Head of caudate nucleus (tissue), 42 donors: Measurements from ENCODE around the gene KIRREL3.

Source experiments
- DNase-seq, 42 donors: peaks; one replicate each; pipeline versions ENCODE4 v3.0.0 to v3.0.0-alpha.2; 2020 to 2021; ENCODE audit warnings: mixed read lengths in 7 of 42
- intact Hi-C: fragments of 100-400 bp; cut with DNase I; formaldehyde crosslinking; loops from one replicate; pipeline ENCODE4 v1.15.0; 2022

The KIRREL3 gene

DNA sequence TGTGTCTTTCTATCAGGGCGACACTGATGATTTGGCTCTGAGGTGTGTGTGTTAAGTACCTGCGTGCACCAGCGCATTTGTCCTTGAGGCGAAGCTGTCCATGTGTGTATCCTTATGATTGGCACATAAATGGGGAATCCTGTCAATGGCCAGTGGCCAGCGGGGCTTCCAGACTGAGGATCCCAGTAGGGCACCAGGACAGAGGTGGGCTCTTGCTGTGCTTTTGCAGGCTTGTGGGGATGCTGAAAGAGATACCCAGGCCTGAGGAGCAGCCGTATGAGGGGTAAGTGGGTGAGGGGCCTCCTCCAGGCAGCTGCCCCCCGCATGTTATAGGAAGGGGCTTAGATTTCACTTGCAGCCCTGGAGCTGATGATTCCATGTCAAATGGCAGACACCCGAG is 488.3 kb downstream of the KIRREL3 start:
- intact Hi-C loops, result no loop called here
- no peak for DNase-seq

DNA sequence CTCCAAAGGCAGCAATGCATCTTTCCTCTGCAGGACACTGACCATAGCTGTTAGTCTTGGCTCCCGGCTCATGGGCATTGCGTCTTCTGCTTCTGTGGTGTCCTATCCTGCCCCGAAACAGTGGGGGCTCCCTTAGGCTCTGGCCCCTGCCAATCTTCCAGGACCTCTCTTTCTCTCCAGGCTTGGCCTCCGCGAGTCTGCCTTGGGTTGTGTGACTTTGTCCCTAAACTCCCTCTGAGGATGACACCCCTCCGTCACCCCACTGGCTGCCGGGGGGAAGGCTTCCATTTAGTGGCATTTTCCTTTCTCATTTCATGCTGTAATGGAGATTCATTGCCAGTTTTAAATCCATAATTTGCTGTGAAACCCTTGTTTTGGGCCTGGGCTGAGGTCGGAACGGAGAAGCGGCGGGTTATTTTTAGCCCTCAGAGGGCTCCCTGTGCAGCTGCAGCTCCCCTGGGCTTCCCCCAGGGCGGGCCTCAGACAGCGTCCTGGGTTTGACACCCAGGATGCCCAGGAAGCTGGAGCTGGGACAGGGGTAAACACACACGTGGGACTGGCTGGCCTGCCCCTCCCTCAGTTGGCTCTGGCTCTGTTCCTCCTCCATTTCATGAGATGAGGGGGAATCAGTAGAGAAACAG is 489.0 kb downstream of the KIRREL3 start:
- DNase-seq, result no peak
- intact Hi-C loops, result no loop called here

DNA sequence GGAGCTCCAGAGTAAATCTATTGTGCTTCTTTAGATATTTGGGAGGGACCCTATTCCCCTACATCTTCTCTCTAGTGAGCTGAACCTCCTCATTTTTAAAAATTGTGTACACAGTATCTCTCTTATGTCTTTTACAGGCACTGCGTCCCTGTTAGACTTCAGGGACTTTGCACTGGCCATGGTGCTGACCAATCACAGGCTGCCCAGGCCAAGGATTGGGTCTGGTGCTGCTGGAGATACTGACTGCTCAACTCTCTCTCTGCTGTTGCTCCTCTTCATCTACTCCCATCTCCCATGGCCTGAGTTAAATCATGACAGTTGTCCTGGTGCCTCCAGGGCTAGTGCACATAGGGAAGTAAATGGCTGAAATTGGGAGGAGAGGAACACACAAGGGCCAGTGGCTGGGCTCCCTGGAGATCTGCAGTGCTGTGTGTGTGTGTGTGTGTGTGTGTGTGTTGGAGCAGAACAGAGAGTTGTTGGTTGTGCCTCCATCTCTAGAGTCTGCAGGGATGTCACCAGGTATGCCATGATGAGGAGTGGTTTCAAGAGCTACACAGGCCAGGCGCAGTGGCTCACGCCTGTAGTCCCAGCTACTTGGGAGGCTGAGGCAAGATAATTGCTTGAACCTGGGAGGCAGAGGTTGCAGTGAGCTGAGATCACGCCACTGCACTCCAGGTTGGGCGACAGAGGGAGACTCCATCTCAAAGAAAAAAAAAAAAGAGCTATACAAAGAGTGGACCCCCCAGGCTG is 489.8 kb downstream of the KIRREL3 start:
- DNase-seq, result no peak
- intact Hi-C loops, result no loop called here

DNA sequence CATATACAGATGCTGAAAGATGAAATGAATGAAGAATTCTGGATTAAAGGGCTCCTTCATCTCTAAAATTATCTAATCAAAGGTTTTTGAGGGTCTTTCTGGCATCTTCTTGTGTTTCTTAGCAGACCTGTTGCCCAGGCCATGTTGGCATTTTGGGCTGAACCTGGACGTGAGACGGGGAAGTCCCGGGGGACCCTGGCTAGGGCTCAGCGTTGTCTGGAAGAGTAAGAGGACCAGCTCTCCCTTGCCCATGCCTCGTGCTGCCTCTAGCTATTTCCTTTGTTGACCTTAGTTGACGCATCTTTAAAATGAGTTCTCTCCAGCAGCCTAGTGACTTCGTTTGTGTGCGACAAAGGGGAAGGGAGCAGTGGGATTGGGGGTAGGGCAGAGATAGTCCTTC is 492.9 kb downstream of the KIRREL3 start:
- no peak for DNase-seq
- intact Hi-C loops, result no loop called here

DNA sequence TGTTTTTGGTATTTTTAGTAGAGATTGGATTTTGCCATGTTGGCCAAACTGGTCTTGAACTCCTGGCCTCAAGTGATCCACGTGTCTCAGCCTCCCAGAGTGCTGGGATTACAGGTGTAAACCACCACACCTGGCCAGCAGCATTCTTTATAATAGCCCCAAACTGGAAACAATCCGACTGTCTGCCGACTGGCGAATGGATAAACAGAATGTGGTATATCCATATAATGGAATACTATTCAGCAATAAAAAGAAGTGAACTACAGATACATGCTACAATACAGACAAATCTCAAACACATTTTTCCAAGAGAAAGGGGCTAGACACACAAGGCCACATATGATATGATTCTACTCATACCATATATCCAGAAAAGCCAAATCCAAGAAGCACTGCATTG is 493.8 kb downstream of the KIRREL3 start:
- intact Hi-C loops, result no loop called here
- no peak for DNase-seq

DNA sequence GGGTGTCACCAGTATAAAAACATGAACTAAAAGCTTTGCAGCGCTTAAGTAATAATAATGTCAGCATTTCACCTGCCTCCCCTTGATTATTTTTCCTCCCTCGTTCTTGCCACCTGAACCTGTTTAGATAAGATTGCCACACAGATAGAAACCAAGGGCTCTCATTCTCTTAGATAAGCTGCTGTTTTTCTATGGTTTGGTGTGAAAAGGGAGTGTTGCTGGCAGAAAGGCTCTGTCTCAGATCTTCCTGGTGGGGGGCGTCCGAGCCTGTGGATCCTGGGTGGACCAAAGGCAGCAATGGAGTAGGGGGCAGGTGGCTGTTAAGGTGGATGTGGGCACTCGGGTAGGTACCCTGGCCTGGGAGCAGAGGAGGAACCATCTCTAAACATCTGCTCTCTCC is 497.6 kb downstream of the KIRREL3 start:
- DNase-seq, result no peak
- intact Hi-C loops, result no loop called here

DNA sequence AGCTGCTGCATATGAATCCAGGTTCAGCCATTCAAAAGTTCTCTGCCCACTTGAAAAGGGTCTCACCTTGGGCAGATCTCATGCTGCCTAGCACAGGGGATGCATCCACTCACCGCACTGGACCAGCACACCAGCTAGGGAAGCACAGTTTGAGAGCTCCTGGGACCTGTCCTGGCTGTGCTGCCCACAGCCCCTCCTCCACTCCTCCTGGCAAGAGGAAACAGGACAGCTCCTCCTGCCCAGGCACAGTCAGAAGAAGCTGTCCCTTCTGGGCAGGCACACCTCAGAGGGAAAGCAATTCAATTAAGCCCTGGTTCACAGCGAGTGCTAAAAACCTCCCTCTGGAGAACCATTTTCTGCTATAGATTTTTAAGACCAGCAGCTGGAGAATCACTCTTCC is 498.4 kb downstream of the KIRREL3 start:
- intact Hi-C loops, result no loop called here
- no peak for DNase-seq

DNA sequence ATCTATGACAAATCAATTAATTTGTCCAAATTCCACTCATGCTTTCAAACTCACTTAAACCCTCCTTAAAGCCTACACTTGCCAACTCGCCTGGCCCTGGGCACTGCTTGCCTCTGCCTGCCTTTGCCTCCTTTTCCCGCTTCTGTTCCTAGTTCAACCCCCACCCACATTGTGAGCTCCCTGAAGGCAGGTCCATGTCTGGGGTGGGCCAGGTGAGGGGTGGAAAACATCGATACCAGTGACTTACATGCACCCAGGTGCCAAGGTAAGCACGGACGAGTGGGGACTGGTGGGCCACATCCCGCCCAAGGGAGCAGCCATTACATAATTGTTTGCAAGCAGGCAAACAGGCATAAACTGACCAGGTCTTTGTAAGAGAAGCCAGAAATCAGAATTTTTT is 498.9 kb downstream of the KIRREL3 start:
- no peak for DNase-seq
- intact Hi-C loops, result no loop called here

DNA sequence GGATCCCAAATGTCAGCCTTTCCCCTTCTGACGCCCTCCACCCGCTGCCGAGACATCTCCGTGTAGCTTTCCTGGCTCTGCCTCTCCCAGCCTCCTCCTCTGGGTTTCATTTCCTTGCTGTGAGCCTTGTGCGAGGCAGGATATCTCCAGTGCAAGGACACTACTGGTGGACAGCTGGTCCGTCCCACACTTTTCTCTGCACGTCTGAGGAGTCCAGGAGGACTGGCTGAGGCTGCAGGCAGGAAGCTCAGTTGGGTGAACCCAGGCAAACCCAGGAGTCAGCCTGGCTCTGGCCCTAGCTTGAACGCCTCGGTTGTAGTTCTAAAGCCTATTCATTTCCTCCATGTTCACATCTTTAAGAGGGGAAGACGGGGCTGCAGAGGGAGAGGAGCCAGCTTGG is 499.6 kb downstream of the KIRREL3 start:
- intact Hi-C loops, result no loop called here
- DNase-seq, result no peak

DNA sequence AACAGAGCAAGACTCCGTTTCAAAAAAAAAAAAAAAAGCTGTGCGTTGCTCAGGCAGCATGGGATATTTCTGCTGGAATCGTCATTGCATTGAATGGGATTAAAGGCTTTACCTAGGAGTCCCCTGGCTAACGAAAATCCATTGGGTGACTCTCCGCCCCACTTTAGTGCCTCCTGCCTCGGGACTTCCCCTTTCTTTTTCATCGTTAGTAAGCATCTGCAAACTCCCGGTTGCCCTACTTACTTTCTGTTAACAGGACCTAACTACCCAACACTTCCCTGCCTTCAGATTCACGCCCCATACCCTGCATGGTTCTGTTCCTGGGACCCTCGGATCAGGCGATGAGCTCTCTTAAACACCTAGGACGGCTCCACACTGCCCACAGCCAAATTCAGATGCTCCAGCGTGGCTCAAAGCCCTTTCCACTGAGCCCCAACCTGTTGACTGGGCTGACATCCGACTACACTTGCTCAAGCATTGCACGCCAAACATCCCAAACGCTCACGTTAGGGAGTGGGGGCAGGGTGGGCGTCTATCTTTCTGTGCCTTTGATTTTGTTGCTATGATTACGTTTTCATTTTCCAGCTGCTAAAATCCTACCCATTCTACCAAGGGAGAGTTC is 501.3 kb downstream of the KIRREL3 start:
- peak in 2 of 42 donors; percentile 1 to 2 for DNase-seq
- intact Hi-C loops, result no loop called here

DNA sequence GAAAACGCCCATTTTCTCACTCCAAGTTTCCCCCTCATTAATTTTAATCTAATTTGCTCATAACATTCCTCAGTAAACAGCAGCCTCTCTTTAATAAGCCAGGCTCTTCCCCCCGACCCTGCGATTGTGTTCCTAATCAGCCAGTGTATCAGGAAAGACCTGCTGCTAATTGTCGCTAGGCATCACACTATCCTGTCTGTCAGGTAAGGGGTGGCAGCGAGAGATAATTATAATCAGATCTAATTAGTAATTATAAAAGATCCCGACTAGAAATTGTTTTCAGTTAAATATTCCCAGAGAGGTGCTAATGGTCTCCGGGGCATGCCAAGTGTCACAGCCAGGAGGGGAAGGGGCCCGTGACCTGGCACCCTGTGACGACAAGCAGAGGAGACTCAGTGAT is 502.3 kb downstream of the KIRREL3 start:
- intact Hi-C loops, result no loop called here

DNA sequence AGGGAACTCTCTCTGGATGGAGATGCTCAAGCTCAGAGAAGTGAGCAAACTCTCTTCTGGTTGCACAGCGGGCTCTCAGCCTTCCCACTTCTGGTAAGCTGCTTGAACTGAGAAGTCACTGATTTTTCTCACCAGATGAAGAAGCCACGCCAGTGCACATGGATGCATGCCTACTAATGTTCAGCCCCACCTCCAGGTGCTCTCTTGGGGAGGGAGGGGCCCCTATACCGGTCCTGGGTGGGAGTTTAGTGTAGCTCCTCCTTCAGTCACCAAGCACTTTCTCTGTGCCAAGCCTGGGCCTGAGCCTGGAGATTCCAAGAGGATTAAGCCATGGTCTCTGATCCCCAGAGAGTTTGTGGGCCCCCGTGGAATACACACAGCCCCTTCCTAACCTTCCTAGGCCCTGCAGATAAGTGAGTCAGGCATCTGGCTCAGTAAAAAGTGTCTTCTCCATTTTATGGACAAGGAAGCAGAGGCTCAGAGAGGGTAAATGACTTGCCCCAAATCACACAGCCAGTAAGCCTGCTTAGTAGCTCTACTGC is 502.9 kb downstream of the KIRREL3 start:
- DNase-seq, result peak in 3 of 42 donors; percentile 7 to 15 (median 9)
- intact Hi-C loops, result no loop called here

More for the DNA sequence above, 502.3 kb downstream of the KIRREL3 start:
- DNase-seq, result no peak

DNA sequence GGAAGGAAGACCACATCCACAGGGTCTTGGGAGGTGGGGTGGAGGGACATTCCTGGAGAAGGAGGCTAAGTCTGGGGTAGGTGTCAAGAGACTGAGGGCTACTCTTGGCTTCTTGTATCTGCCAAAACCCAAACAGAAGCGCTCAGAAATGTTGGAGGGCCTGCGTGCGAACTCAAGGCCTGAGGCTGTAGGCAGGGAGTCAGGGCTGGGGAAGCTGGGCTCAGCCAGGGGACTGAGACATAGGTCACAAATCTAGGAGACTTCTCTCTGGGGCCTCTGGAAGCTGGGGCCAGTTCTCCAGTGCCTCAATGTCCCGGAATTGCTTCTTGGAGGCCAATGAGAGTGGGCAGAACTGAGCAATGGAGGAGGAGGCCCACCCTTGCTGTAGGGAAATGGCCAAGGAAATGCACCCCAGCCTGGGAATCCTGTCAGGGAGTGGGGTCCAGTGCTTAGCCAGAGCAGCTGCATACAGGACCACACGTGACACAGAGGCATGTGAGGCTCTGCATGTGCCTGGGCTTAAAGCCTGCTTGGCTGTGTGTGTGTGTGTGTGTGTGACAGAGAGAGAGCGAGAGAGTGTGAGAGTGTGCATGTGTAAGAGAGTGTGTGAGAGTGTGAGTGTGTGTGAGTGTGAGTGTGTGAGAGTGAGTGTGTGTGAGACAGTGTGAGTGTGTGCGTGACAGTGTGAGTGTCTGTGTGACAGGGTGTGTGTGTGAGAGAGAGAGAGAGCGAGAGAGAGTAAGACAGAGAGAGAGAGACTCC is 503.8 kb downstream of the KIRREL3 start:
- intact Hi-C loops, result no loop called here
- peak in 2 of 42 donors; percentile 5 to 6 for DNase-seq

DNA sequence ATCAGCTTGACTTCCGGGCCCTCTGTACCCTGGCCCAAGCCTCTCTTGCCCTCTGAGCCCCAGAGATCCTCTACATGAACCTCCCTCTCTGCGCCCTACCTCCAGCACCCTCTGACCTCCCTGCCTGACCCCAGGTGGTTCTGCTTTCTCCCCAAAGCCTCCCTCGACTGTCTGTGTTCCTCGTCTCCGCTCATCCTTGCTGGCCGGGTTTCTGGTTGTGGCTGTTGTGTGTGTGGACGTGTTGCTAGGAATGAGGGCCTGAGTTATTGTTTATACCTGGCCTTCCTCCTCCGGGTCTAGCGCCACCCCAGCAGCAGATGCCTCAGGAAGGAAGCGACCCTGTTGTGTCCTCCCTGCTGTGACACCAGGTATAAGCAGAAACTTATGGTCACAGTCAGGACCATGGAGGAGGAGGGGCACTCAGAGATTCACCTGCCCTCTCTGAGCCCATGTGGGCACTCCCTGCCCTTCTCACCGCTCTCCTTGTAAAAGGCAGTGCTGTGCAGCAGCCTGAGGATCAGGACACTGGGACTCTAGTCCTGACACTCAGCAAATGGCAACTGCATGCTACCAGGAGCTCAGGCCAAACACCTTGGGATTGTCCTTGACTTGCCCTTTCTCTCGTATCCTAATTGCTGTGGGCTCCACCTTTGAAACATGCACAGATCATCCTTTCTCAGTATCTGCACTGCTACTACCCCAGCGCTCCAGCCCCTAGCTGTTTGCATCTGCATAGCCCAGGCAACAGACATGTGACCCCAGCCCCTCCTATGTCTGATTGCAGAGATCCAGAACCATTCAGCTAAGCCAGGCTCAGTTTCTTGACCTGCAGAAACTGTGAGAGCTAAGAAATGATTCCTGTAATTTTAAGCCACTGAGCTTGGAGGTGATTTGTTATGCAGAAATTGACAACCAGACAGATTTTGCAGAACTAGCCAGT is 505.0 kb downstream of the KIRREL3 start:
- DNase-seq, result peak in 2 of 42 donors; percentile 10 to 11
- intact Hi-C loops, result no loop called here

DNA sequence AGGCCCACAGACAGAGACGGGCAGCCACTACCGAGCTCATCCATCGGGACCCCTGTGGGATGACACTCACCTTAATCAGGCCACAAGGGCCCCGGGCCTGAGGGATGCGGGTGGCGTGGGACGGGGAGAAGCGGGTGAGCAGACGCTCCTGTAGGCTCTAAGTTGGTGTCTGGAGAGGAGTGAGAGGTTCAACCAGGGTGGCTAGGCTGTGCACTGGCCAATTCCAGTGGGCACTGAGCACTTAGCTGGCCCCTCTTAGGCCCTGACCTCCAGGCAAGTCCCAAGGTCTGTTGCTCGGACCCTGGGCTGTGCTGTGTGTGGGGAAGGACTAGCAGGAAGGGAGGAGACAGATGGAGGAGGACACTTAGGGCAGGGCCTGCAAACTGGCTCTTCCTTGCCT is 505.7 kb downstream of the KIRREL3 start:
- intact Hi-C loops, result no loop called here
- DNase-seq, result peak in 2 of 42 donors; percentile 11 to 13

DNA sequence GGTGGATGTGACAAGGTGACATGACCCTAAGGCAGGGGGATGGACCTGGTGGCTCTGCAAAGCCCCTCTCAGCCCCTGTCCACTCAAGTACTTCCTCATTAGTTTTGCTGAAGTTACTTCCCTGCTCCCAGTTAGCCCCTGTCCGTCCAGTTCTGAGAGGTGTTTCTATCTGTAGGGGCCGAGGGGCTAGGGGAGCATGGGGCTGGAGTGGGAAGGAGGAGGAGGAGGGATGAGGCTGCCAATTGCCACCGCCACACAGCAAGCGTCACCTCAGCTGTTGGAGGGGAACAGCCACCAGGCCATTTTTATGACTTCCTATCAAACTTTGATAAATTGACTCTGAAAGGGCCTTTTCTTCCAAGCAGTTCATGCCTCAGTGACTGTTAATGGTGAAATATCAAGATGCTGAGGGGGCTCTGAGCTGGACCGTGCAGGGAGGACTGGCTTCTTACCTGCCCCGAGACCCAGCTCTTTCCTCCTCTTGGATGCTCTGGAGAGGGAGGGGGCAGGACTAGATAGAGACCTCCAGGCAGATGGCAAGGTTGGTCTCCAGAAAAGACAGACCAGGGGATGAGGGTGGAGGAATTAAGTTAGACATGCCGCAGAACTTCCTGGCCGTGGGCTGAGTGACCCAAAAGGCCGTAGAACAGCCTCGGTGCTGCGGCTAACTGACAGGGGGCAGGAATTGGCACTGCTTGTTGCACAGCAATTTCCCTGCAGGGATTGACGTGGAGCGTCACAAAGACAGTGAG is 508.1 kb downstream of the KIRREL3 start:
- intact Hi-C loops, result no loop called here
- DNase-seq, result peak in 2 of 42 donors; percentile 2 to 7

DNA sequence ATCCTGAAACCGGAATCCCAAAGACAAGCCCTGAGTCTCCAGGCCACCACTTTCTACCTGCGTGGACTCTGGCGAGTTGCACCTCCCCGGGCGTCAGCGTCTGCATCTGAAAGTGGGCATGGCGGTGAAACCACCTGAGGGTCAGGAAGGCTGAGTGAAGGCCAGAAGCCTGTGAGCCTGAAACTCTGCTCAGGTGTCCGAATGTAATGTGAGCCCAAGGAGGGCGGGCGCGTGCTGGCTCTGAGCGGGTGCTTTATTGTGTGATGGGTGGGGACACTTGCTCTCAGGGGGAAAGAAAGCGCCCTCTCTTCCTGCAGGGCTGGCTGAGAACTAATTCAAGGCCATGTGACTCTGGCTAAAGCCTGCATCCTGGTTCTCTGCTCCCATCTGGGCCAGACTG is 509.5 kb downstream of the KIRREL3 start:
- intact Hi-C loops, result no loop called here
- peak in 3 of 42 donors; percentile 7 to 14 (median 10) for DNase-seq
